SK-N-MC (cell line): ENCODE data around the gene CHMP4A.

Experiments used
- DNase-seq: peaks from one replicate; pipeline ENCODE4 v3.0.0-alpha.2; 2011; ENCODE audit warnings: low read depth, low spot score
- H3K27ac ChIP-seq: fragments of 200-600 bp; sonication (generic); 2 replicates; pipeline ENCODE4 v1.5.1; 2016; ENCODE audit warnings: mixed run types
- H3K36me3 ChIP-seq: fragments of 200-600 bp; sonication (generic); 2 replicates; pipeline ENCODE4 v1.6.1; 2017; ENCODE audit warnings: antibody characterized with exemption, low read length, mixed read lengths; ENCODE audit not compliant: insufficient read depth
- H3K4me3 ChIP-seq: fragments of 200-600 bp; sonication (generic); 2 replicates; pipeline ENCODE4 v1.5.1; 2016
- H3K9ac ChIP-seq: fragments of 200-600 bp; sonication (generic); 2 replicates; pipeline ENCODE4 v1.8.0; 2017; ENCODE audit warnings: mixed run types, mixed read lengths; ENCODE audit not compliant: insufficient read length
- H3K9me3 ChIP-seq: fragments of 200-600 bp; sonication (generic); 2 replicates; pipeline ENCODE4 v1.6.1; 2017; ENCODE audit warnings: low read depth, mild to moderate bottlenecking, antibody characterized with exemption, low read length, moderate library complexity, mixed read lengths
- EZH2 ChIP-seq: fragments of 200-600 bp; sonication (generic); IDR thresholded peaks from one replicate; pipeline ENCODE4 v1.6.1; 2017; ENCODE audit warnings: antibody characterized with exemption
- FOXP2 ChIP-seq: optimal IDR thresholded peaks from 2 replicates; pipeline ENCODE3; 2011; ENCODE audit warnings: mild to moderate bottlenecking, moderate library complexity; ENCODE audit not compliant: insufficient read depth; ENCODE audit errors: extremely low read length, control extremely low read depth
- POLR2AphosphoS5 ChIP-seq: IDR thresholded peaks from 2 replicates; pipeline ENCODE4 v1.6.1; 2012; ENCODE audit warnings: mild to moderate bottlenecking, low read depth, low read length, borderline replicate concordance

CHMP4A gene

DNA sequence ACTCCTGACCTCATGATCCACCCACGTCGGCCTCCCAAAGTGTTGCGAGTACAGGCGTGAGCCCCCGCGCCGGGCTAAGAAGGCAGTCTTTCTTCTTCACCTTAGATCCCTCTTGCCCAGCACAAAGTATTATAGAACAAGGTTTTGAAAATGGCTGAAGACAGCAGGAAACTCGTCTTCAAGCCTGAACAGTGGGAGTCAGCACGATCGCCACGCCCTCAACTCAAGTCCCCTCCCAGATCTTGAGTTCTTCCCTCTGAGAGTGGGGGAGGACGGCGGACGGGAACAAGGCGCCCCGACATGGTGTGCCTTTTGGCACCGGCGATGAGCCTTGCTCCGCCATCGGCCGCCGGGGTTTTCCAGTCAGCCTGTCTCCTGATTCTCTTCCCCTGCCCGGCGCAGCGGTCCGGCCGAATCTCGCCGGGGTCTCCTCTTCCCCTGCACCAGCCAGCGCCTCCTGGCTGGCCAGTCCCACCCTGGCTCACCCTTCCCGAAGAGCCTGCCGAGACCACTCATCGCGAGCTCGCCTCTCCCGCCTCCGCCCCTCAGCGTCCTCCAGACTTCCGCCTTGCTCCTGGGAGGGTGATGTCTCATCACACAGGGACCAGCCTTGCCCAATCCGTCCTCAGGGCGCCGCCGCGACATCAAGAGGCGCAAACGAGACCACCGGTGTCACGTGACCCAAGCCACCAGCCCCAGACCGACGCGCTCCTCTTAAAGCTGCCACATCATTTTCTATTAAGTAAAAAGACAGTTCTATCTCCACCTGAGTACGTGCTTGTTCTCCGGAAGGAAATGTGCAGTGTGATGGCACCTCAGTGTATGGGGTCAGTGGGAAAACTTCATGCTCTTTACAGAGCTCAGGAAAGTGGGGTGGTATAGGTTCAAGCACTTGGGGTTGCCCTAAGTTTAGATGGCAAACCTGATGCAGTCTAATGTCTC lies at the start of gene CHMP4A:
TSS of gene CHMP4A (minus strand) at position 565 of the 942 bp plus-strand sequence. CDS start at position 516, 49 bp downstream.
- peak; percentile 86 for DNase-seq
- H3K36me3 ChIP-seq, result peaks cover 28% of the 10 kb centered on the region; the same call in 1 of the 2 replicates
- TF ChIP-seq FOXP2 (no peak), POLR2AphosphoS5 (peak; percentile 91), EZH2 (no peak)
- peak within 1 kb of the TSS; percentile 94 for H3K27ac ChIP-seq
- H3K4me3 ChIP-seq, result peak within 1 kb of the TSS; percentile 92
- no peaks in the 10 kb centered on the region for H3K9me3 ChIP-seq
- peak within 1 kb of the TSS; percentile 93 for H3K9ac ChIP-seq

- Histone ChIP-seq H3K4me3 (no peak overlapping the region), H3K27ac (no peak overlapping the region), H3K9ac (no peak overlapping the region), H3K36me3 (no peaks in the 10 kb centered on the region), H3K9me3 (no peaks in the 10 kb centered on the region)
- DNase-seq, result no peak
- no peak for TF ChIP-seq POLR2AphosphoS5
- no peak for TF ChIP-seq FOXP2
- no peak for TF ChIP-seq EZH2
Measured at GRCh38 chr14:24261969-24262327, 48.7 kb upstream of the CHMP4A start.

- H3K27ac ChIP-seq, result no peak overlapping the region
- TF ChIP-seq POLR2AphosphoS5 (no peak), EZH2 (no peak), FOXP2 (no peak)
- no peak overlapping the region for H3K9ac ChIP-seq
- no peaks in the 10 kb centered on the region for H3K36me3 ChIP-seq
- no peaks in the 10 kb centered on the region for H3K9me3 ChIP-seq
- H3K4me3 ChIP-seq, result no peak overlapping the region
- no peak for DNase-seq
Measured at GRCh38 chr14:24261256-24261968, 48.1 kb upstream of the CHMP4A start.

- no peak for DNase-seq
- Histone ChIP-seq H3K36me3 (no peaks in the 10 kb centered on the region), H3K4me3 (no peak overlapping the region), H3K9ac (no peak overlapping the region), H3K9me3 (no peaks in the 10 kb centered on the region), H3K27ac (no peak overlapping the region)
- TF ChIP-seq FOXP2, result no peak
- TF ChIP-seq EZH2, result no peak
- TF ChIP-seq POLR2AphosphoS5, result no peak
Measured at GRCh38 chr14:24260780-24261157, 47.5 kb upstream of the CHMP4A start.

- Histone ChIP-seq H3K36me3 (no peaks in the 10 kb centered on the region), H3K9me3 (no peaks in the 10 kb centered on the region), H3K27ac (no peak overlapping the region), H3K4me3 (no peak overlapping the region), H3K9ac (no peak overlapping the region)
- no peak for DNase-seq
- TF ChIP-seq POLR2AphosphoS5, result no peak
Measured at GRCh38 chr14:24260026-24260779, 46.9 kb upstream of the CHMP4A start.

GRCh38 chr14:24259282-24260025 lies 46.2 kb upstream of the CHMP4A start:
- TF ChIP-seq EZH2, result no peak
- TF ChIP-seq FOXP2, result no peak
- TF ChIP-seq POLR2AphosphoS5, result no peak
- H3K36me3 ChIP-seq, result no peaks in the 10 kb centered on the region
- H3K9me3 ChIP-seq, result no peaks in the 10 kb centered on the region
- DNase-seq, result no peak
- no peak overlapping the region for H3K4me3 ChIP-seq
- no peak overlapping the region for H3K27ac ChIP-seq
- H3K9ac ChIP-seq, result peak overlapping the region; percentile 10

GRCh38 chr14:24258548-24259265 lies 45.4 kb upstream of the CHMP4A start:
- no peaks in the 10 kb centered on the region for H3K36me3 ChIP-seq
- no peaks in the 10 kb centered on the region for H3K9me3 ChIP-seq
- TF ChIP-seq FOXP2, result no peak
- no peak for TF ChIP-seq POLR2AphosphoS5
- TF ChIP-seq EZH2, result no peak
- no peak for DNase-seq
- H3K27ac ChIP-seq, result no peak overlapping the region
- H3K4me3 ChIP-seq, result no peak overlapping the region
- peak overlapping the region; percentile 10 for H3K9ac ChIP-seq
